Testis (tissue), 2 donors: ENCODE measurements around the gene MROH8.

Source experiments
- CTCF ChIP-seq, 3 experiments: fragments of 450-650 bp in 2 of 3; fragments of 200-600 bp in 1 of 3; sonication (generic) in 1 of 3; IDR thresholded peaks; one replicate each; pipeline ENCODE4 v1.5.1; 2016 to 2019; ENCODE audit warnings: antibody characterized with exemption in 3 of 3, mild to moderate bottlenecking in 2 of 3, moderate library complexity in 1 of 3
- POLR2A ChIP-seq: fragments of 450-650 bp; IDR thresholded peaks from one replicate; pipeline ENCODE4 v1.6.1; 2017; ENCODE audit warnings: antibody characterized with exemption, mild to moderate bottlenecking, moderate library complexity

DNA sequence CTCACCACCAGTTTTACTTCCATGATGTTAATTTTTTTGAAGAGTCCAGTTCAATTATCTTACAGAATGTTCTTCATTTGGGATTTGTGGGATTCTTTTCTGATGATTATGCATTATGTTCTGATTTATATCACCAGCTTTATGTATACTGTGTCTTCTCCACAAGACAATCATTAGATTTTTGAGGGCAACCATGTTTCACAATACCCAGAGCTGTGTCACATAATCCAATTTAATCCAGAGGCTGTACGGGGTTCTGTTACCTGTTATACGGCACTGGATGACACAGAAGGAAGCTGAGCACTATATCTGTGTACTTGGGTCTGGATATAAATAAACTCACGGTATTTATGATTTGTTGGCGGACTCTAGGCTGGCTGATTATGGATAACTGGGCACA lies 41.8 kb downstream of the MROH8 start:
- TF ChIP-seq CTCF (IDR thresholded peaks at IDR 0.05) (no peak), POLR2A (no peak)
